Measurements from ENCODE around the gene ANKRD17.

GRCh38 chr4:73194064-73194463 is 64.5 kb downstream of the ANKRD17 start:
- no peak for TF ChIP-seq MYC (IDR thresholded peaks at IDR 0.05; ENCODE audit: low read depth, low read length)
- TF ChIP-seq POLR2A (IDR thresholded peaks at IDR 0.05; ENCODE audit: extremely low read depth, insufficient read length): no peak
- TF ChIP-seq CTCF (IDR thresholded peaks at IDR 0.05; ENCODE audit: low read depth, low read length): no peak
